ENCODE results near the gene KRTAP10-4.
A peak's percentile ranks its signal among the peaks of the same experiment; 100 is the strongest.
"Not testable (repeated sequence)": the region's sequence is repeated elsewhere in the genome, so short reads cannot be mapped to it uniquely, and the experiment has no call there.

Gene KRTAP10-4

GRCh38 chr21:44590311-44590721 is 16.8 kb downstream of the KRTAP10-4 start:
- intact Hi-C loops (cut with DNase I), result no loop called here
- DNase-seq, result peak in 1 of 42 donors; percentile 13

GRCh38 chr21:44590897-44591800 is 17.6 kb downstream of the KRTAP10-4 start:
- peak in 1 of 42 donors; percentile 14 for DNase-seq
- intact Hi-C loops (cut with DNase I), result not testable (repeated sequence)

- intact Hi-C loops (cut with DNase I), result not testable (repeated sequence)
- peak in 1 of 42 donors; percentile 10 for DNase-seq
Measured at GRCh38 chr21:44591801-44592130, 18.2 kb downstream of the KRTAP10-4 start.

- DNase-seq, result no peak
- intact Hi-C loops (cut with DNase I), result no loop called here
Measured at GRCh38 chr21:44592446-44593311, 19.1 kb downstream of the KRTAP10-4 start, which contains the start of gene KRTAP10-6. TSS of gene KRTAP10-6 (minus strand) at chr21:44592505. CDS start at chr21:44592484, 21 bp downstream.

- DNase-seq, result no peak
- intact Hi-C loops (cut with DNase I), result no loop called here
Measured at GRCh38 chr21:44593598-44594405, 20.3 kb downstream of the KRTAP10-4 start.

GRCh38 chr21:44594406-44594916 is 20.9 kb downstream of the KRTAP10-4 start:
- intact Hi-C loops (cut with DNase I), result no loop called here
- no peak for DNase-seq

GRCh38 chr21:44595524-44595923 is 22.0 kb downstream of the KRTAP10-4 start:
- intact Hi-C loops (cut with DNase I), result no loop called here
- DNase-seq, result no peak

- intact Hi-C loops (cut with DNase I), result no loop called here
- DNase-seq, result peak in 1 of 42 donors; percentile 17
Measured at GRCh38 chr21:44596068-44596725, 22.7 kb downstream of the KRTAP10-4 start.

- no peak for DNase-seq
- intact Hi-C loops (cut with DNase I), result no loop called here
Measured at GRCh38 chr21:44598061-44598460, 24.5 kb downstream of the KRTAP10-4 start.

- intact Hi-C loops (cut with DNase I), result no loop called here
- no peak for DNase-seq
Measured at GRCh38 chr21:44599264-44600029, 25.9 kb downstream of the KRTAP10-4 start.

GRCh38 chr21:44600118-44600978 is 26.8 kb downstream of the KRTAP10-4 start, which contains the start of gene KRTAP10-7:
TSS of gene KRTAP10-7 (plus strand) at chr21:44600597. CDS start at chr21:44600622, 25 bp downstream.
- DNase-seq; intact Hi-C loops (cut with DNase I): not testable (repeated sequence)

- intact Hi-C loops (cut with DNase I); DNase-seq: not testable (repeated sequence)
Measured at GRCh38 chr21:44601091-44601490, 27.6 kb downstream of the KRTAP10-4 start.

GRCh38 chr21:44601596-44602462 is 28.3 kb downstream of the KRTAP10-4 start:
- no peak for DNase-seq
- intact Hi-C loops (cut with DNase I), result no loop called here

GRCh38 chr21:44602463-44602850 is 28.9 kb downstream of the KRTAP10-4 start:
- intact Hi-C loops (cut with DNase I), result no loop called here
- no peak for DNase-seq

GRCh38 chr21:44603109-44603875 is 29.8 kb downstream of the KRTAP10-4 start:
- no peak for DNase-seq
- intact Hi-C loops (cut with DNase I), result no loop called here
